Suprapubic skin (tissue), 4 donors: ENCODE measurements around the gene CTXND1. TPM values are rescaled to one million over a fixed set of nuclear protein-coding genes. Genes with fewer than 3 reads are reported as not detected.

Experiments
- DNase-seq, 2 donors: peaks; one replicate each; pipeline ENCODE4 v3.0.0-alpha.2; 2019; ENCODE audit warnings: low spot score in 2 of 2
- H3K27ac ChIP-seq: fragments of 200-600 bp; sonication (generic); one replicate; pipeline ENCODE4 v1.5.1; 2019
- H3K27me3 ChIP-seq: fragments of 200-600 bp; sonication (generic); one replicate; pipeline ENCODE4 v1.5.1; 2019
- H3K36me3 ChIP-seq: fragments of 200-600 bp; sonication (generic); one replicate; pipeline ENCODE4 v1.5.1; 2019
- H3K4me1 ChIP-seq: fragments of 200-600 bp; sonication (generic); one replicate; pipeline ENCODE4 v1.5.1; 2019
- H3K4me3 ChIP-seq: fragments of 200-600 bp; sonication (generic); one replicate; pipeline ENCODE4 v1.5.1; 2019; ENCODE audit warnings: mild to moderate bottlenecking
- H3K9me3 ChIP-seq: fragments of 200-600 bp; sonication (generic); one replicate; pipeline ENCODE4 v1.5.1; 2019
- CTCF ChIP-seq, 2 donors: fragments of 200-600 bp in 1 of 2; fragments of 450-650 bp in 1 of 2; sonication (generic) in 1 of 2; IDR thresholded peaks; one replicate each; pipeline ENCODE4 v1.5.1; 2016 to 2019; ENCODE audit warnings: antibody characterized with exemption in 2 of 2, mild to moderate bottlenecking in 1 of 2, moderate library complexity in 1 of 2
- EP300 ChIP-seq: sonication (generic); formaldehyde crosslinking; IDR thresholded peaks from one replicate; pipeline ENCODE4 v1.6.1; 2017; ENCODE audit warnings: antibody characterized with exemption
- POLR2A ChIP-seq, 2 donors: fragments of 450-650 bp; IDR thresholded peaks; one replicate each; pipeline ENCODE4 v1.6.1; 2017; ENCODE audit warnings: antibody characterized with exemption in 2 of 2, mild to moderate bottlenecking in 2 of 2, moderate library complexity in 2 of 2
- POLR2AphosphoS5 ChIP-seq, 3 donors: sonication (generic); formaldehyde crosslinking; IDR thresholded peaks; one replicate each; pipeline ENCODE4 v1.6.1; 2017; ENCODE audit warnings: antibody characterized with exemption in 3 of 3
- WGBS: methylation state at CpG from one replicate; pipeline ENCODE4 v1.1.5; 2018; 5-methylcytosine and 5-hydroxymethylcytosine counted together
- total RNA-seq, 4 donors: library from RNA; depleted of rRNA; stranded (reverse); fragments of >200 nt; gene quantifications; one replicate each; pipeline ENCODE4 v1.1.0, GENCODE V29; 2016

CTXND1 gene
- total RNA-seq, 4 donors from 2014 or later: 0.24 to 0.55 (median 0.49) TPM; not detected in 1

DNA sequence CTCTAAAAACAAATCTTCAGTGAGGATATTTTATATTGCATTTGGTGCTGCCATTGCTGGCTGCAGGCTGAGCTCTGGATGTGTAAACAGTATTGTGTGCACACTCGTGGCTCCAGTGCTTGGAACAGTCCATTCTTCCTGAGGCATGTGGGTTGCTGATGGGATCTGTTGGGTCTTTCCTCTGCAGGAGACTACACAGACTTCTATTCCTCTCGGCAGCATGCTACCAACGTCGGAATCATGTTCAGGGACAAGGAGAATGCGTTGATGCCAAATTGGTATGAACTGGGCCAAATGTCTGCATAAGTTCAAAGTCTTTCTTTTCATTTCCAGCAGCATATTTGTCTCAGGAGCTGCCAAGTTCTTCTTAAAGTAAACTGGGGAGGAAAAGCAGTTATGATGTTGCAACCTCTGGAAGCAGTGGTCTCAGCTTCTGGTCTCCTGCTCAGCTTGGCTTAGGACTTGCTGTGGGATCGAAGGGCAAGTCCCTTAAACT, 89.9 kb downstream of the CTXND1 start:
- no peak for DNase-seq
- Histone ChIP-seq H3K27ac (no peak overlapping the region), H3K36me3 (peaks cover 28% of the 10 kb centered on the region)

GRCh38 chr15:80161468-80162016, 90.5 kb downstream of the CTXND1 start:
- Histone ChIP-seq H3K4me1 (peaks cover 8% of the 10 kb centered on the region), H3K27ac (no peak overlapping the region), H3K36me3 (peaks cover 28% of the 10 kb centered on the region), H3K9me3 (no peaks in the 10 kb centered on the region), H3K4me3 (no peak overlapping the region), H3K27me3 (no peaks in the 10 kb centered on the region)
- 89% methylated on average over 6 of the region's 6 CpGs for WGBS
- DNase-seq: no peak
- TF ChIP-seq POLR2AphosphoS5 (IDR thresholded peaks at IDR 0.05) (no peak), CTCF (IDR thresholded peaks at IDR 0.05) (no peak), EP300 (no peak), POLR2A (IDR thresholded peaks at IDR 0.05) (no peak)

More for the DNA sequence above, 89.9 kb downstream of the CTXND1 start:
- H3K4me1 ChIP-seq: peaks cover 8% of the 10 kb centered on the region
- no peak overlapping the region for H3K4me3 ChIP-seq
- H3K9me3 ChIP-seq: no peaks in the 10 kb centered on the region
- 72% methylated on average over 6 of the region's 6 CpGs for WGBS
- TF ChIP-seq POLR2A (IDR thresholded peaks at IDR 0.05) (no peak), CTCF (IDR thresholded peaks at IDR 0.05) (no peak), POLR2AphosphoS5 (IDR thresholded peaks at IDR 0.05) (no peak), EP300 (no peak)
- no peaks in the 10 kb centered on the region for H3K27me3 ChIP-seq

DNA sequence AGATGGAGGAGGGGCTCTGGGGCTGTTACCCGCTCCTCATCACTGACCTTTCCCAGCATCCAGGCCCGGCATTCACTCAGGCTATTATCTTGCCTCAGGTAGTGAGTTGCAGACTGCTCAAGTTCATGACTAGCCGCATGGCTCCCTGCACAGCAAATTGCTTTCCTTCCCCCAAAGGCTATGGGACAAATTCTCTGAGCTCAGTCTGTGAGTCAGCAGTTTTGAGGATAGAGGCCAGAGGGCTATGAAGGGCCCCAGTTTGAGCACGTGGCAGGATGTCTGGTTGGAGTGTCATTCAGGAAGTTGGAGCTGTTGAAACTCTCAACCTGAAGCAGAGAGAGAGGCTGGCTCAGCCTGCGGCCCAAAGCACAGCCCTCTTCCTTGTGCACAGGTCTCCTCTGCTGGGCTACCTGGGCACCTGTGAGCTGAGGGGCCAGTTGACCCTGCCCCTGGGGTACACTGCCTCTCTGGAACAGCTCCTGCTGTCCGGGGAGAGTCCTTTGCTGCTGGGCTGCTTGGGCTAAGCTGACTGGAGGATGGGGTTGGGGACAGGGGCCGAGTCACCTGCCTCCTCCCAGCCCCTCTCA, 91.3 kb downstream of the CTXND1 start:
- H3K9me3 ChIP-seq: no peaks in the 10 kb centered on the region
- H3K4me3 ChIP-seq: no peak overlapping the region
- DNase-seq: peak in 1 of 2 donors; percentile 64
- peaks cover 28% of the 10 kb centered on the region for H3K36me3 ChIP-seq
- TF ChIP-seq POLR2AphosphoS5 (IDR thresholded peaks at IDR 0.05): no peak
- TF ChIP-seq CTCF (IDR thresholded peaks at IDR 0.05): no peak
- no peak for TF ChIP-seq POLR2A (IDR thresholded peaks at IDR 0.05)
- TF ChIP-seq EP300: no peak
- H3K4me1 ChIP-seq: peaks cover 8% of the 10 kb centered on the region
- H3K27me3 ChIP-seq: no peaks in the 10 kb centered on the region
- H3K27ac ChIP-seq: no peak overlapping the region
- 67% methylated on average over 3 of the region's 7 CpGs for WGBS

- Histone ChIP-seq H3K9me3 (no peaks in the 10 kb centered on the region), H3K27me3 (no peaks in the 10 kb centered on the region), H3K4me3 (no peak overlapping the region), H3K27ac (no peak overlapping the region), H3K36me3 (peaks cover 28% of the 10 kb centered on the region), H3K4me1 (peaks cover 8% of the 10 kb centered on the region)
- WGBS: 89% methylated on average over 12 of the region's 12 CpGs
- TF ChIP-seq CTCF (IDR thresholded peaks at IDR 0.05): no peak
- no peak for TF ChIP-seq POLR2AphosphoS5 (IDR thresholded peaks at IDR 0.05)
- TF ChIP-seq POLR2A (IDR thresholded peaks at IDR 0.05): no peak
- no peak for TF ChIP-seq EP300
- no peak for DNase-seq
These were observed 92.0 kb downstream of the CTXND1 start for GRCh38 chr15:80159811-80160569.

DNA sequence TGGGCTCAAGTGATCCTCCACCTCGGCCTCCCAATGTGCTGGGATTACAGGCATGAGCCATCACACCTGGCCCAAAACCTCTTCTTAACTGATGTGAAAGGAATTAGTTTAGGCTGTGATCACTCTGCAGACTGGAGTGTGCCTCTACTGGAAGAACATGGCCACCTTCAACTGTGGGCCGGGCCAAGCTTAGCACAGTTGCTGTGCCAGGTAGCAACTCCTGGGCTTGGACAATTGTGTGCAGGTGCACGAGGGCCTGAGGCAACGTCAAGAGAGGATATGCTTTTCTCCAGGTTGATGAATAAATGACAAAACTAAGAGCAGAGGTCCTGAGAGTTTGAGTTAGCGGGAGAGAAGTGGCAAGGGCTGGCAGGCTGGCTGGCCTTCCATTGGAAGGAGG, 92.7 kb downstream of the CTXND1 start:
- 92% methylated on average over 5 of the region's 5 CpGs for WGBS
- Histone ChIP-seq H3K27ac (no peak overlapping the region), H3K27me3 (no peaks in the 10 kb centered on the region), H3K36me3 (peaks cover 27% of the 10 kb centered on the region), H3K4me1 (peaks cover 8% of the 10 kb centered on the region), H3K4me3 (no peak overlapping the region), H3K9me3 (no peaks in the 10 kb centered on the region)
- no peak for DNase-seq
- TF ChIP-seq EP300 (no peak), CTCF (IDR thresholded peaks at IDR 0.05) (no peak), POLR2A (IDR thresholded peaks at IDR 0.05) (no peak), POLR2AphosphoS5 (IDR thresholded peaks at IDR 0.05) (no peak)
